ELF-1 (cell line): Measurements from ENCODE around the gene GRB10.

Experiments used
- DNase-seq: peaks from one replicate; pipeline ENCODE4 v3.0.0-alpha.2; 2016; ENCODE audit warnings: low read depth, low spot score

The GRB10 gene

DNA sequence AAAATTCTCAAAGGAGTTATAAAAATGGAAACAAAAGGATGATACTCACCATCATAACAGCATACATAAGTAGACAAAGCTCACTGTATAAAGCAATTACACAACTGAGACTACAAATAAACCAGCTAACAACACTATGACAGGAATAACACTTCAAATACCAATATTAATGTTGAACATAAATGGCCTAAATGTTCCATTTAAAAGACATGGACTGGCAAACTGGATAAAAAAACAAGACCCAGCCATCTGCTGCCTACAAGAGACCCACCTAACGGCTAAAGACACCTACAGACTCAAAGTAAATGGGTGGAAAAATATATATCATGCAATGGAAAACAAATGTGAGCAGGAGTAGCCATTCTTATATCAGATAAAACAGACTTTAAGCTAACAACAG is 148.3 kb downstream of the GRB10 start:
- no peak for DNase-seq

DNA sequence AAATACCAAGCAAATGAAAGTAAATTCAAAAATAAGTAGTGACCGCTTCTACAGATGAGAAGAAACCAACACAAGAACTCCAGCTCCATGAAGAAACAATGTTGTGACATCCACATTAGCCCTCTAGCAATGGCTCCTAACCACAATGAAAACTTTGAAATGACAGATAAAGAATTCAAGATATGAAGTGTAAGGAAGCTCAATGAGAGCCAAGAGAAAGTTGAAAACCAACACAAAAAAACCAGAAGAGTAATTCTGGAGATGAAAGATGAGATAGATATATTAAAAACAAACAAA is 149.3 kb downstream of the GRB10 start:
- no peak for DNase-seq

DNA sequence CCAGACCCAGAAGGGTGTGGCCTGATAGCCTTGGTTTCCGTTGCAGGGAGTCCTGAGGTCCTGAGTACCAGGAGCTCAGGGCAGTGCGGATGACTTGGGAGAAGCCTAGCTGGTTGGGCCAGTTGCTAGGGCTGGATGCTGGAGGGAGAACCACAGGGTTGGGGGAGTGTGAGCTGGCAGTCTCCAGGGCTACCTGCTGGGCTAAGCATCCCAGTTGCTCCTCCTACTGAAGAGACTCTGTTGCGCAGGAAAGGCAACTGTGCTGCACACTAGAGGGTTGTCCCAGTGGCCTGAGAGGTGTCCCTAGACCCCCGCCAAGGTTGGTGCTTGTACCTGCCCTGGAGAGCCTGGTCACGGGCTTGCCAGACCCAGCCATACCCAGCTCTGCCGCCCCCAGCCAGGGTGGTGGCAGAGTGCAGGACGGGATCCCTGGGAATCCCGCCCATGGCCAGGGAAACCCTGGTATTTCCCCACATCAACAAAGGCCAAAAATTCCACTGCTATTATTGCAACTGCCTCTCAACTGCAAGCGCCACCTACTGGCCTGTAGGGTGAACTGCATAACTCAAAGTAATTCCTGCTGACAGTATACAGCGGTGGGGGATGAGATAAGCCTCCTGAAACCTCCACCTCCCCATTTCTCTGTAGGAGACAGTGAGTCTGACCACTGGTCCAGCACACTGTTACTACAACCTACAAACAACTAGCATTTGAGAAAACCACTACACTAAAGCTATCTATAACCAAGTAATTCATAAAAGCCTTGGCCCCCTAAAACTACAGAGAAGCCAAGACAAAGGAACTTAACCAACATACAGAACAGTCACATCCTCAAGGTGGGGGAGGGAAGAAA is 149.9 kb downstream of the GRB10 start:
- peak; percentile 91 for DNase-seq

DNA sequence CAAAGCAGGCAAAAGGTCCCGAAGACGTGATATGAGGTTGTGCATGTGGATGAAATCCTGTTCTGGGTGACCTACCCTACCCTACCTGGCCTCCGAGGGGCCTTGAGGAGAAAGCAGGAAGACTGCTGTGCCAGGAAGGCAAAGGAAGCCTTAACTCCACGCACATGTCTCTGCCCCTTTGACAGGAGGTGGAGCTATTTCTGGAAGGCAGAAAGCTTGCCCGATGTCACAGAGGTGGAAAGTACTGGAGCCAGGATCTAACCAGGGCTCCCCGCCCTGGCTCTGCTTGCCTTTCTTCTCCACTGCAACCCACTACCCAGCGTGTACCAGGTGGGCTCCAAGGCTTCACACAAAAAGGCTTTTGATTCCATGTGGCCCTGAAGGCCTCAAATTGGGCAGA is 151.1 kb downstream of the GRB10 start:
- DNase-seq, result no peak

DNA sequence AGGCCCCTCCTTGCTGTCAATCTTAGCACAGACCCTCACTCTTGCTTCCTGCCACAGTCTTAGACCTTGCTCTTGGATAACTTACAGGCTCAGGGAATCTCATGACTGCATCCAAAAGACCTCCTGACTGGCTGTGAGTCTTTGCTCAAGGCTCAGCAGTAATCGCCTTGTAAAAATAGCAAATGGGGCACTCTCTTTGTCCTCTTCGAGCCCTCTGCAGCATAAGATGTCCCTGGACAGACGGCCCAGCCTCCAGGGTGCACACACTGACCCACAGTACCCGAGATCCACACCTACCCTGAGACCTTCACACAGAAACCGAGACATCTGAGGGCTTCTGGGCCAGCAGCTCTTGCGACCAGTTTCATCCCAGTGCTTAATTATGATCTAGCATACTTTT is 151.6 kb downstream of the GRB10 start:
- no peak for DNase-seq

DNA sequence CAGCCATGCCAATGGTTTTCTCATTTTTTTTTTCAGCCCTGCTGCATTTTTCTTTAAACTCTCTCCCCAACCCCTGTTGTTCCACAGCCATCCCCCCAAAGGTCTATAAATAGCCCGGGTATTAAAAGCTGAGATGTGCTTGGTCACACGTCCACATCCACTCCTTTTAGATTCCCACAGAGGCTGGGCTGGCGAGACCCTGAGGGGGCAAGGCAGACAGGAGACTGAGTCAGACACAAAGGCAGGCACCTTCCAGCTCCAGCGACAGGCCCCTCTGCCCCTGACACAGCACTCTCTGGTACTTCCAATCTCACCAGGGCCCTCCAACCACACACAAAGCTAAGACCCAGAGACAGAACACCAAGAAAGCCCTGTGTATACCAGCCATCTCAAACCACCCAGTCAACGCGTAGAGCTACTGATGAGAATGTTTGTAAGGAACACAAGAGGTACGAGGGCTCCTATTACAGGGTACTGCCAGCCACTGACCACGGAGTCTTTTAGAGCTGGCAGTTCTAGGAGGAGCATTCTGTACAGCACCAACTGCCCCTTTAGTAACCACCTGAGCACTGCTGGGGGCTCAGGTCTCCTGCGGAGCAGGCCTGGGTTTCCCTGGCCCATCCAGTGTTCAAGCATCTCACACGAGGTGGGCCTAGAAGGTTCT is 153.3 kb downstream of the GRB10 start:
- DNase-seq, result no peak

DNA sequence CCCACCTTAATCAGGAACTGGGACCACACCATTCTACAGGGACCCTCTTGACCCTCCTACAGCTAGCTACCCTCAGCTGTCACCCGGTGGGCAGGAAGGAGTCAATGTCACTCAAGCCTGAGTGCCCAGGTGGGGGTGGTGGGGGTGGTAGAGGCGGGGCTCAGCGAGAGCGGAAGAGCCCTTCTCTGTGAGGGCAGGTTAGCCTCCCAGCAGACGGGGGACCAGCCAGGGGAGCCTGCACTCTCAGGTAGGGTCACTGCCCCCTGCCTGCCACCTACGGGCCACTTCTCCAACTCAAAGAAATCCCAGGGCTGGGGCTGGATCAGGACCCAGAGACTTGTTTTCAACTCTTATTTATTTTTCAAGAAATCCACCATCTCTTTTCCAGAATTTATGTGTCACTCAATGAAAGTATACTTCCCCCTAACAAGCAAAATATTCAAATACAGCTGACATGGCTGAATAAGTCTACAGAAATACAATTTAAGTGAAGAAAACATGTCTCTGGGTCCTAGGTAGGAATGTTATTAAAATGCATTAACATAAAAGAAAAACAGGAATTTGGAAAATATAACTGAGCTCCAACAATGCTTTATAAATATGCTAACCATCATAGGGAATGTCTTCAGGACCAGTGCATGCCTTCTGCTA is 154.1 kb downstream of the GRB10 start:
- no peak for DNase-seq

DNA sequence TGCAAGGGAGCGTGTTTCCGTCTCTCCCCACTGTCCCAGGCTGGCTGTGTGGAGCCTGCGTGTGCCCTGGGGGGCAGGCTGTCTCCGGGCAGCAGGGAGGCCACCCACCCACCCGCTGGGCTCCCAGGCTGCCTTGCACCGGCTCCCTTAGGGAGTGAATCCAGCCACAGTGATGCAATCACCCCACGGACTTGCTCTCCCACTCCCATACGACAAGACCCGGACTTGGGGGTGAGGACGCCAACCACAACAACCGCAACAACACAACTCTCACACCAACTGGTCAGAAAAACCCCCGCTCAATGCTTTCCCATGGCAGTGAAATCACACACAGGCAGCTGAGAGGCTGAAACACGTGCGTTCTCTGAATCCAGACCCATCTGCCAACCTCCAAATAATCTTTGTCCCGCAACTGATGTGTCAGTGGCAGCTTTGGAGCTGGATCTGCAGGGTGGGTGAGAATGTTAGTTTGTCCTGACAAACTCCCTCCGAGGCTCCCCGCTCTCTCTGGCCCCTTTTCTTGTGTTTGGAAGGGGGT is 154.8 kb downstream of the GRB10 start:
- DNase-seq, result no peak

DNA sequence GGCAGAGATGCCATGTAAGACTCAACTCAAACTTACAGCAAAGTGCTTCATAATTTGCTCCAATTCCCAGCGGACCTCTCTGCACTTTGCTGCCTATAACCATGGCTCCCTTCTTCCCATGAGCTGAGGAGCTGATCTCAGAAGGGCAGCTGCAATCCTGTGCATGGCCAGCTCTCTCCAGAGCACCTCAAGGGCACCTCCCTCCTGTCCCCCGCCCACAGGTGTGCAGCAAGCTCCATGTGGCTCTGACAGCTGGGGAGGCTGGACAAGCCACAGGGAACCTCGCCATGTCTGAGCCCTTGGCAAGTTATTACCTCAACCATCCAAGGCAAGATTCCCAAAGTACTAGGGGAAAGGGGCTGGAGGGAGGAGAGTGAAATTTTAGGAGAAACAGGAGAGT is 156.4 kb downstream of the GRB10 start:
- no peak for DNase-seq

DNA sequence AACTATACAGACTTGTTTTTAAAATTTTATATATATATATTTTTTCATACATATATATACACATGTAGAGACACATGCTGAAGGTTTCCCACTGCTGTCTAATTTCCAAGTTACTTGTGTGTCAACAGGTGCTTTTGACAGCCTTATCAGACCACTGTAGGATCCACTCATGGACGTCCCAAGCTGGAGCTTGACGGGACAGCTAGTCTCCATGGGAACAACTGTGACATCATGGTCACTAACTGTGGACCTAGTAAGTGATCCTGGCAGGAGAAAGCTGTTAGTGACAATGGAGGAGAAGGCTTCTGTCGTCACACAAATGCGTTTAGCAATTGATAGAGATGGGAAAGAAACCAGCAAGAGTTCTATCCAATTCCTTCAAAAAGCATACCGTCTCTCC is 157.3 kb downstream of the GRB10 start:
- DNase-seq, result no peak

DNA sequence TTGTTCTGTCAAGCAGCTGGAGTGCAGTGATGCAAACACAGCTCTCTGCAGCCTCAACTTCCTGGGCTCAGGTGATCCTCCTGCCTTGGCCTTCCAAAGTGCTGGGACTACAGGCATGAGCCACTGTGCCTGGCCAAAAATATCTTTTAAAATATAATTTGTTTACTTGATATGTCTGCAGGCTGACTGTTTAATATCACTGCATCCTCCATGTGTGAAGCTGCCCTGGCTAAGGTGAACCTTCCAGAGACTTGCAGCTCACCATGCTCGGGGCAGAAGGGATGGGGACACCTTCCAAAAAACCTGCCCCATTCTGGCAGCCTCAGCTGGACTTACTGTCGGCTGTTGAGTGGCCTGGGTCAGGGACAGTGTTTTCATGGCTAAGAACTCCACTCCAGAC is 159.9 kb downstream of the GRB10 start:
- no peak for DNase-seq

DNA sequence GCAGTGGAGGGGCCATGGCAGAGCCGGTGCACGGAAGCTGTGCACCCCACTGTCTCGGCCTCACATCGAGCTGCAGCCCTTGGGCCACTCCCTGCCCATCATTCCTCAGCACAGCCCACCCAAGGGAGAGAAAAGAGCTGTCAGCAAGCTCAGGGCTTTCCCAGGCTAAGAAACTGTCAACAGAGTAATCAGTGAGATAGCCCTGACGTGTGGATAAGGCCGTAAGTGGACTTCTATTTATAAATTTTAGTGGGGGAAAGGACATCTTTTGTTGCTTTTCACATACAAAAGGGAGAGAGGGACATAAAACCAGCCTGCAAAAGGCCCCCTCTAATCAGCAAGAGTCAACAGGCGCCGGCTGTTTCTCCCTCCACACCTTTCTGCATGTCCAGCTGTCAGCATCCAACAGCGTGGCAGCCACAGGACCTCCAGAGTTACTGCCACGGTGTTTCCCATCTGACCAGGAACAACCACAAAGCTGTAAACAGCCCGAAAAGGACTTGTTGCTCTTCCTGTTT is 160.7 kb downstream of the GRB10 start:
- no peak for DNase-seq

DNA sequence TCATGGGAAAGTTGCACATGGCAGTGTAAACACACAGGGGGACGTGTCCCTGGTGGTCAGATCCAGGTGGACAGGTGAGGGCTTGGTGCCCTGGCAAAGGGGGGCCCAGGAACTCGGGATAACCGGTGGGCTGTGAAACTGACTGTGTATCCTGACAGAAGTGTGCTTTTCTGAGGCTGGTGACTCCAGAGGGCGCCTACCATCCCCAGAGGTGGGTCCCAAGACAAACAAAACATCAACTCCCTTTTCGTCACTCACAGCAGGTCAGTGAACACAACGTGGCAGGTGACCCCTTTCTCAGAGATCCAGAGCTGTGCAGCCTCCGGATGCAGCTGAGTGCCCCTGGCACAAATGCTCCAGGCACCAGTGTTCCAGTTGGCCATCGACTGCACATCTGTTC is 161.5 kb downstream of the GRB10 start:
- no peak for DNase-seq

DNA sequence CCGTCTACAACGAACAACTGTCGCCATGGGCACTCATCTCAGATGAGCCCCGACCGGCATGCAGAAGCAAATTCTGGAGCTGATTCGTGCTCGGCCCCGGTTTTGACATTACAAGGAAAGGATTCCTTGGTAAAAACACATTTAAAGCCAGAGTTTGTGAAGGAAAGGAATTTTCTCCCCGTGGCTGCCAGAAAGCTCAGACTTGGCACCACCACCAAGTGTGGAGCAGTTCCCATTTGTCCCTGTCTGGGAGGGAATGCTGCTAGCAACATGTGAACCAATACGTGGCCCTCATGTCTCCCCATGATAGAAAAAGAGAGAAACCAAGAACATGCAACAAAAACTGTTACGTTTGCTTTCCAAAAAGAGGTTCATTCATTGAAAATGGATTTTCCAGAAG is 162.3 kb downstream of the GRB10 start:
- DNase-seq, result no peak

DNA sequence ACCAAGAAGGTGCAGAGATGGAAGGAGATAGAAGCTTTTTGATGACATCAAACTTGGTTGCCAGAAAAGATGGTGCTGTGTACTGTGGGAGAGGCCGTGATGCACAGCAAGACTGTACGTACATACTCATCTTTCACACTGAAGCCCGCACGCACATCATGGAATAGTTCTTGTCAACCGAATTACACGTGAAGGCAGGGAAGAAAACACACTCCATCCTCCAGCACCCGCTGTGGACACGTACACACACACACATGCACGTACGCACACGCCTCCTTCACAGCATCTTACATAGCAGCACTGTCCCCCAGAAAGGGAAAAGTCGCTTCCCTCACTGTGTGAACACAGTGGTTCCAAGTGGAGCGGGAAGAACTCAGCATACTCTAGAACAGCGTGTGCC is 163.0 kb downstream of the GRB10 start:
- DNase-seq, result no peak

DNA sequence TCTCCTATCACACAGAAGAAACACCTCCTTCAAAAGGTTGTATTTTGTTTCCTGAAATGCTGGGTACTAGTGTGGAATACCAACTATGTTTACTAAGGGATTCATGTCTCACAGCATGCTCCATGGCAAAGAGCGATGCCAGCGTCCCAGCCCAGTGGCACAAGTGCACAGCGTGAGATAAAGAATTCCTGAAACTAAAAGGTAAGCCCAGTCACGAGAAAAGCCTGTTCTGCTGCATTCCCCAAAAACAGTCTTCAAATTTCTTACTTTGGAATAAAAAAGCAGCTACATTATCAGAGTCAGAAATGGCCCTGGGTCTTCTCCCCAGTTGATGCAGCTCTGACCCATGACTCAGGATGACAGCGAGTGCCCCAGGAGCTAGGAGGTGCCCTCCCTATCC is 164.4 kb downstream of the GRB10 start:
- no peak for DNase-seq

DNA sequence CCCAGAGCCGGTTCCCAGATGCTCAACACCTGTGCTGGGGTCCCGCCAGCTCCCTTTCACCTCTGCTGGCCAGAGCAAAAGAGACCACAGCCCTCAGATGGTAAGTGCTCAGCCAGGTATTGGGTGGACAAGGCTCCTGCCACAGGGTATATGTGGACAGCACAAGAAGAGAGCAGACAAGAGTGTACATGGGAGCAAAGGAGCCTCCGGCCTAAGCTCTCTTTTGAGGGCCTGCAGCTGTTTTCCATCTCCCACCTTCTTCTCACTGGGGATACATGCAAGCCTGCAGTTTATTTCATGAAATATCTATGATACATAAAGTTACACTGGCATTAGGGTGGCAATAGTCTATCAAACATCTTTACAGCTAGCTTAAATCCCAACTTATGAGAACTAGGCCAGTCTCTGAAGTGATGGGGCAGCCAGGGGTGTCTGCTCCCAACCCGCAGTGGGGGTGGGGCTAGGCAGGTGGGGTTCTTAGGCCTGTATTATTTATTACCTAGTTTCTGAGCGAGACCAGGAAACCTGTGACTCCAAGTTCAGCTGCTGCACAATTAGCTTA is 167.1 kb downstream of the GRB10 start:
- no peak for DNase-seq

DNA sequence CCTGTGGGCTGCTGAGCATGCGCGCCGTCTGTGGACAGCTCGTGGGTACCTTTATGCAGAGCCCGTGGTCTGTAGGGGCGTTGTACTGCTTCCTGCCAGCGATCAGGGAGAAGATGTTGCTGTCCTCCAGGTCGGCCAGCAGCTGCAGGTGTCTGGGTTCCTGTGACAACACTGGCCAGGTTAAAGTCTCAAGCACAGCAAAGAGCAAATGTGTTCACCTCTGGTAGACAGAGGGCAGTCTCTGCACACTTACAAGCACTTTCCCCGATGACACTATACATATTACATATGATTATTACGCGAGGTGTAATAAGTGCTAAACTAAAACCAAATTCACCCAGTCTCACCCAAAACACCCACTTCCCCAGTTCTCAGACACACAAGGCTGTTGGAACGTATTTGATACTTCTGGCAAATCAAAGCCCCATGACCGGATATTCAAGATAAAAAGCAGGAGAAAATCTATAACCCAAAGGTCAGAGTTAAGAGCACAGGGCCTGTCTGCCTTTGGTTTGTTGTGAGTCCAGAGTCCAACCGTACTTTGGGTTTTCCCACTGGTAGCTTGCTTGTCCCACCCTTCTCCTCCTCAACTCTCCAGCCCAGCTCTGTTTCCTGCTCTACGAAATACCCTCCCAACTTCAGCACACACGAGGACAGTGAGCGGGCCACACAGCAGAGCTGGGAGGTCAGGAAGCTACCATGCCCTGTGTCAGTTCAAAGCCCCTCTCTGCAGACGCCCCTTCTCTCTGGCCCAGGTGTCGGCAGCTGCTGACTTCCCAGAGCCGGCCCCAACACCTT is 167.8 kb downstream of the GRB10 start:
- no peak for DNase-seq

DNA sequence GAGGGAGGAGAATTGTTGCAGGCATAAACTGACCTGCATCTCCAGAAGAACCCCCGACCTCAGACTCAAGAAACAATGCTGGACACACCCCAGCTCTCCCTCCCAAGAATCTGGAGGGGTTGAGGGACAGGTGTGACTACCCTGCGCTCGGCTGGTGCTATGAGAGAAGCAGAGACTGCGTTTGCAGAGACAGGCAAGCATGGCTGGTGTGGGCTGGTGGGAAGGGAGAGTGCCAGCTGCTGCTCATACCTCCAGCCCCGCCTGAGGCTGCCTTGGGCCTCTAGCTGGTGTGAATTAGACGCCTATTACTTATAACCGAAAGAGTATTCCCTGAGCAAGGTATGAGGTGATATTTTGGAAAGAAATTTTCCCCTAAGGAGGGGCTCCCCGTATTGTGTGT is 169.2 kb downstream of the GRB10 start:
- no peak for DNase-seq

DNA sequence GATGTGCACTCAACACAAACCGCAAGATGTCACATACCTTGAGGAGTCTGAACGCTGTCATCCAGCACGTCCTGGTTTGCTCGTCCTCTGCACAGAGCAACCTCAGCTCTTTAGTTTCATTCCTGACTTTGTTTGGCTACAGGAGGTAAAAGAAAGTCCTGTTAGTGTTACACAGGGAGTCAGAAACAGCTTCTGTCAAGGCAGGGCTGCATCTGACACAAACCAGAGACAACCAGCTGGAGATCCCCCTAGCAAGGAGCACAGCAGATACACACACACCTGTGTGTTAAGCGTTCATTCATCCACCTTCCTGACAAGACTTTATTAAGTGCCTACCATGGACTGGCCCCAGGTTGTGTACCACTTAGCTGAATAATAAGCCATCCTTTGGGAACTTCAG is 170.0 kb downstream of the GRB10 start:
- no peak for DNase-seq

DNA sequence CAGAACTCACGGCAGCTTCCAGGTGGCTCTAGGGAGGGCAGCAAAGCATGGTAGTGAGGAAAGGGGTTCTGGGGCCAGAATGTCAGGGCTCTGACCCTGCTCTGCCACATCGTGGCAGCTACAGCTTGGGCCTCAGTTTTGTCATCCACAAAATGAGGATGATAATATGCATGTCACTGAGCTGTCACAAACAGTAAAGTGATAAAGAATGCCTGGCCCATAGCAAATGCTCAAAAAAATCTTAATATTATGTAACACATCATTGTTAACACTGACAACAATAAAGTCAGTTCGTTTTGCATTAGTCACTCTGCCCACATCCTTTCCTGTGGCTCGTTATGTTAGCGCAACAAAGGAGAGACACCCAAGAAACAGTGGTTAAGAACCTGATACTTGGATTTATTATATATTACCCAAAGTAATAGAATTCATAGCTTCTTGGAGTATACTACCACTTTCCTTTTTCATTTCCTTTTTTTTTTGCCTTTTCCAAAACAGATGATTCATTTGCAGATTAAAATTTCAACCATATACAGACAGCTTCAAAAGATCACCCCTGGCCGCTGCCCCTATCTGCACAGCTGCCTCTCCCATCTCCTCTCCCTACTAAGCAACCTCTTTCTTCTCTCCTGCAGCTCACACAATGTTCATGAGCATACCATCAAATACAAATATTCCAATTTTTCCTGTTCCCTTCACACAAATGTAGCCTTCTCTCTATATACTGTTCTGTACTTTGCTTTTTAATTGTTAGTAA is 172.0 kb downstream of the GRB10 start:
- no peak for DNase-seq
